Measurements from ENCODE around the gene NGB.
"Not testable (repeated sequence)": the region's sequence is repeated elsewhere in the genome, so short reads cannot be mapped to it uniquely, and the experiment has no call there.

NGB gene

DNA sequence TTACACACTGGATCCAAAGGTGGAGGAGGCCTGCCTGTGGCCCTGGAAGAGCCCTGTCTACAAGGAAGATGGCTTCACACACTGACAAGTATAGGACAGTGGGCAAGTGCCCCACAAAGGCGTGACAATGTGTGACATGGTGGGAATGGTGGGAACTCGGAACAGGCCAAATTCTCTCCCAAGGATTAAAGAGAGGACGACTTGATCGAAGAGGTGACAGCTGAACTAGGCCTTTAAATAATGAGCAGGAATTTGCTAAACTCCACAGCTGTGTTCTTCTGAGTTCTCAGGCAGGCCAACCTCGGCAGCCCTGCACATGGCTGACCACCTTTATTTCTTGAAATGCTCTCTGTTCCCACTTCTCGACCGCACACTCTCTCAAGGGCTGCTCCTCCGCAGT is 25.9 kb upstream of the NGB start:
- DNase-seq (ENCODE audit: low read depth in 1 of 2, low spot score in 1 of 2) = no peak

GRCh38 chr14:77296155-77296554 is 25.1 kb upstream of the NGB start:
- DNase-seq (ENCODE audit: low read depth in 1 of 2, low spot score in 1 of 2) = no peak

GRCh38 chr14:77290705-77291104 is 19.7 kb upstream of the NGB start:
- no peak for DNase-seq (ENCODE audit: low read depth in 1 of 2, low spot score in 1 of 2)

DNA sequence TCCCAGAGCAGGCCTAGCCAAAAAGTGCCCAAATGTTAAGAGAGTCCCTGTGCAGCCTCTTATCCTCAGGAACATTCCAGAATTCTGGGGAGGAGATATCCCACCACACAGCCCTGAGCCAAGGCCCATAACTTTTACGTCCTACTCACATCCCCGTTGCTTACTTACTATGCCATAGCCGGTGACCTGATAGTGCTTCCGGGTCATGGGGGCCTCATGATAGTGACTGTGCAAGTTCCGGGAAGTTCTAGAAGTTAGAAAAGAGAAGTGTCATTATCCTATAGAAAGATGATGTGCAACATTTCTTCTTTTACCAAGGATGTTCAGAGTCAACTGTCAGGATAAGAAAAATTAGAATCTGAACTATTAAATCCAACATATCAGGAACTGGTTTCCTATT is 15.6 kb upstream of the NGB start:
- no peak for DNase-seq (ENCODE audit: low read depth in 1 of 2, low spot score in 1 of 2)

GRCh38 chr14:77284466-77284865 is 13.5 kb upstream of the NGB start:
- DNase-seq (ENCODE audit: low read depth in 1 of 2, low spot score in 1 of 2) = no peak

GRCh38 chr14:77284066-77284465 is 13.1 kb upstream of the NGB start:
- no peak for DNase-seq (ENCODE audit: low read depth in 1 of 2, low spot score in 1 of 2)

- no peak for DNase-seq (ENCODE audit: low read depth in 1 of 2, low spot score in 1 of 2)
Measured at GRCh38 chr14:77281852-77282410, 10.9 kb upstream of the NGB start.

DNA sequence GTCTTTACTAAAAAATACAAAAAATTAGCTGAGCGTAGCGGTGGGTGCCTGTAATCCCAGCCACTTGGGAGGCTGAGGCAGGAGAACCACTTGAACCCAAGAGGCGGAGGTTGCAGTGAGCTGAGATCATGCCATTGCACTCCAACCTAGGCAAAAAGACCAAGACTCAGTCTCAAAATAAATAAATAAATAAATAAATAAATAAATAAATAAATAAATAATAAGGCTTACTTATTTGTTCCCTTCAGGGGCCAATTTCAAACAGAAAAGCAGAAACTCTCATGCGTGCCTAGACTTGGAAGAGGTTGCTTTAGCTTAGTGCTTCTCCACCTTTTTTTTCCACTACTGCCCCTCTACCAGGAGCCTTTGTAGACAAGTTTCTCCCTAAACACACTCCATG is 9.9 kb upstream of the NGB start:
- not testable (repeated sequence) for DNase-seq (ENCODE audit: low read depth in 1 of 2, low spot score in 1 of 2)

DNA sequence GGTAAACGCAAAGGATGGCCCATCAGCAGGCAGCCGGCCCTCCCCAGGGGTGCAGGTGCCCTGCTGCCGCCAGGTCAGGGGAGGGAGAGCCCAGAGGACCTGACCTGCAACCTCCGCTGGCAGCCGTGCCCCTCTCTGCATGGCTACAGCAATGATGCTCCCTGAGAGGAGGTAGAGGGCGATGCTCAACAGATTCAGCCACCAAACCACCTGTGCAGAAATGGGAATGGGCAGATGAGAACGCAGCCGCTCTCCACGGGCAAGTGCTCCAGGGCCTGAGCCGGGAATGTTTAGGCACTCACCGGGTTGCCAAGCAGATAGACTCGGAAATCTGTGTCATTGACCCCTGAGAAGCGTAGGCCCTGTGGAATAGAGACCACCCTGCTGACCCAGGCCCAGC is 8.7 kb upstream of the NGB start:
- no peak for DNase-seq (ENCODE audit: low read depth in 1 of 2, low spot score in 1 of 2)

- no peak for DNase-seq (ENCODE audit: low read depth in 1 of 2, low spot score in 1 of 2)
Measured at GRCh38 chr14:77278461-77279230, 7.6 kb upstream of the NGB start.

DNA sequence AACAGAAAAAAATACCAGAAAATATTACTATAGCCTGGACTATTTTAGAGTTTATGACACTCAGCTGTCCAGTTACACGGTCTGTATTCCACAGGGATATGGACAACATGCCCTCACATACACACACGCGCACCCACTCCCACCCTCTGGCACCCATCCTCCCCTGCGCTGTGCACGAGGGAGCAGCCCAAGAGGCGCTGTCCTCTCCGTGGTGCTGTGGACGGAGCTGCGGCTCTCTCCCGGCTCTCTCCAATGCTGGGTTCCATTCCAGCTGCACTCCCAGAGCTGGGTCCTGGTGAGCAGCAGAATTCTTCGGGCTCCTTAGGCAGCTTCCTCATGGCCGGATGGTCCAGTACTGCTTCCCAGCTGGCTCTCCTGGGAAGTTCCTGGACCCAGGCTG is 6.0 kb upstream of the NGB start:
- DNase-seq (ENCODE audit: low read depth in 1 of 2, low spot score in 1 of 2) = no peak

GRCh38 chr14:77276295-77276935 is 5.4 kb upstream of the NGB start:
- DNase-seq (ENCODE audit: low read depth in 1 of 2, low spot score in 1 of 2) = no peak

GRCh38 chr14:77275601-77276017 is 4.6 kb upstream of the NGB start:
- DNase-seq (ENCODE audit: low read depth in 1 of 2, low spot score in 1 of 2) = no peak

GRCh38 chr14:77275041-77275580 is 4.1 kb upstream of the NGB start:
- DNase-seq (ENCODE audit: low read depth in 1 of 2, low spot score in 1 of 2) = no peak

- no peak for DNase-seq (ENCODE audit: low read depth in 1 of 2, low spot score in 1 of 2)
Measured at GRCh38 chr14:77273796-77274195, 2.8 kb upstream of the NGB start.

GRCh38 chr14:77272261-77272660 is 1.3 kb upstream of the NGB start:
- no peak for DNase-seq (ENCODE audit: low read depth in 1 of 2, low spot score in 1 of 2)

DNA sequence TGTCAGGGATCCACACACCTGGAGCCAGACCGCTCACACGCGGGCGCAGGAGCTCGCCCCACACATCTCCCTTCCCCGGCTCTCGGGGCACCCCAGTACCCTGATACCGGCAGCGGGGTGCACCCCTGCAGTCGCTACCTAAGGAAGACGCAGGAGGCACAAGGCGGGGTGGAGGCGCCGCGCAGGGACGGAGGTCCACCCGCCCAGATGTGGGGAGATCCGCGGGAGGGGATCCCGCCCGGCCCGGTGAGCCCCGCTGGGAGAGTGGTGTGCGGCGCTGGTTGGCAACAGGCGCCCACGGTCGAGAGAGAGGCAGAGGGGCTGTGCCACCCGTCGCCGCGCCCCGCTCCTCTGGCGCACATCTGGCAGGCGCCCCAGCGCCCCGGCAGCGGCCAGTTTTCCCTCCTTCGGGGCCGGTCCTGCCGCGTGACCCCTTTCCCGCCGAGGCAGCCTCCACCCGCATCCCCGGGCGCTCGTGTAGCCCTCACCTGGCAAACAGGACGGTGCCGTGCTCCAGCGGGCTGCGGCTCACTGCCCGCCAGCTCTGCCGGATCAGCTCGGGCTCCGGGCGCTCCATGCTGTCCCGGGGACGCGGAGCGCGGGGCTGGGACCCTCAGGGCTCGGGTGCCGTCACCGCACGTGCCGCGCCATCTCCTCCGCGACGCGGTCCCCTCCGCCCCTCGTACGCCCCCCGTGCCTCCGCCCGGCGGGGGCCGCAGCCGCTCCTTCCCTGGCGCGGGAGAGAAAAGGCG is 469 bp downstream of the NGB start:
- no peak for DNase-seq (ENCODE audit: low read depth in 1 of 2, low spot score in 1 of 2)

- no peak for DNase-seq (ENCODE audit: low read depth in 1 of 2, low spot score in 1 of 2)
Measured at GRCh38 chr14:77268989-77269600, 1.9 kb downstream of the NGB start.

DNA sequence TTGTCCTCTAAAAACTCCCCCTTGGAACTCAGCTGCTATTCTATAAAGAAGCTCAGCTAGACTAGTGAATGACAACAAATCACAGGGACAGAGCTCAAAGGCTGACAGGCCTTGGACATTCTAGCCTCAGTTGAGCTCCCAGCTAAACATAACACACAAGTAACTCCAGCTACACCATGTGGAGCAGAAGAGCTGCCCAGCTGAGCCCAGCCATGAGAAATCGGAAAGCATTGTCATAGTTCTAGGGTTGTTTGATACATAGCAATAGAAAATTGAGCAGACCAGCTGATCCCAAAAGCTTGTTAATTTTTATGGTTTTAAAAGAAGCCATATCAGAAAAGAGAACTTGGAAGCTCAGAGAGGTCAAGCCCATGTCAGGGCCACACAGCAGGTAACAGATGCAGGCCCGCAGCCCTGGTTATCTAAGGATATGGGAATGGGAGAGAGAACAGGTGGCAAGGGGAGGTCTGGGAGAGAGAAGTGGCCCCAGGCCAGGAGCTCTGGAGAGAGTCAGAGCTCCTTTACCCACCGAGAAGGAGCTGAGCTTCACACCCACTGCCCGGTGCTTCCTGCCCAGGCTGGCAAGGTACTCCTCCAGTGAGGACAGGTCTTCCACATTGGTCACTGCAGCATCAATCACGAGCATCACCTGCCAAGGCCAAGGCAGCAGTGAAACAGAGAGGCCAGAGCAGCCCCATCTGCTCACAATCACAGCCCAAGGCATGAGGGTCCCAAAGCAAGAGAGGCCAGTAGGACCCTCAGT is 2.9 kb downstream of the NGB start:
- DNase-seq (ENCODE audit: low read depth in 1 of 2, low spot score in 1 of 2) = no peak

GRCh38 chr14:77266336-77266735 is 4.7 kb downstream of the NGB start:
- no peak for DNase-seq (ENCODE audit: low read depth in 1 of 2, low spot score in 1 of 2)

Data from activated CD4-positive, alpha-beta T cell treated with anti-CD3 and anti-CD28 coated beads, Interleukin-2, amount 50 U/mL, for 24 hours (primary cell).